PFSK-1 (cell line): ENCODE results near the gene MBNL3.

Experiments used
- POLR2AphosphoS5 ChIP-seq: IDR thresholded peaks from 2 replicates; pipeline ENCODE4 v1.6.1; 2012; ENCODE audit warnings: low read depth, mild to moderate bottlenecking, control low read depth, low read length, moderate library complexity
- REST ChIP-seq, 2 experiments: IDR thresholded peaks; 2 replicates each; pipeline versions ENCODE4 v1.6.1 to v1.8.0; 2011 to 2012; ENCODE audit warnings: low read depth in 2 of 2, low read length in 2 of 2, control low read depth in 1 of 2, inconsistent platforms in 1 of 2, mild to moderate bottlenecking in 1 of 2, moderate library complexity in 1 of 2; ENCODE audit not compliant: insufficient read depth in 1 of 2
- SIN3A ChIP-seq: IDR thresholded peaks from 2 replicates; pipeline ENCODE4 v1.6.1; 2012; ENCODE audit warnings: mild to moderate bottlenecking, low read length, moderate library complexity, borderline replicate concordance; ENCODE audit not compliant: insufficient read depth
- TAF1 ChIP-seq: IDR thresholded peaks from 2 replicates; pipeline ENCODE4 v1.6.1; 2012; ENCODE audit warnings: low read length, control low read depth, borderline replicate concordance; ENCODE audit not compliant: insufficient read depth

DNA sequence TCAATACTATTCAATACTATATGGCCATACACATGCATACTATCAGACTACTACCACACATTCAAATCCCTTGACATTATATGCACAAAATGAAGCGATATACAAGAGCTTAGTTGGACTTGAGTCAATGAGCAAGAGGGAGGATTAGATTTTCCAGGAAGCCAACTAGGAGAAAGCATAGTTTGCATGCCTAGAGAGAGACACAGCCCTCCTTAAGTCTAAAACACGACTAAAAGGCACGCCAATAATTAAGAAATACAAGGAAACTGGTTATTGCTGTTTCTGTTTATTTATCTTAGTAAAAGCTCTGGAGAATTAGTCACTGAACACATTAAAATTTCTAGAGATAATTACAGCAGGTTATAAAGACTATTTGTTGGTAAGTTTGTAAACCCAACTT is 21.8 kb downstream of the MBNL3 start:
- TF ChIP-seq REST (IDR thresholded peaks at IDR 0.05; ENCODE audit: insufficient read depth in 1 of 2, low read depth in 2 of 2, low read length in 2 of 2): no peak
- no peak for TF ChIP-seq SIN3A
- TF ChIP-seq POLR2AphosphoS5: no peak
- TF ChIP-seq TAF1: no peak
